ENCODE measurements around the gene LCTL.
"Not testable (repeated sequence)": the region's sequence is repeated elsewhere in the genome, so short reads cannot be mapped to it uniquely, and the experiment has no call there.

The LCTL gene

DNA sequence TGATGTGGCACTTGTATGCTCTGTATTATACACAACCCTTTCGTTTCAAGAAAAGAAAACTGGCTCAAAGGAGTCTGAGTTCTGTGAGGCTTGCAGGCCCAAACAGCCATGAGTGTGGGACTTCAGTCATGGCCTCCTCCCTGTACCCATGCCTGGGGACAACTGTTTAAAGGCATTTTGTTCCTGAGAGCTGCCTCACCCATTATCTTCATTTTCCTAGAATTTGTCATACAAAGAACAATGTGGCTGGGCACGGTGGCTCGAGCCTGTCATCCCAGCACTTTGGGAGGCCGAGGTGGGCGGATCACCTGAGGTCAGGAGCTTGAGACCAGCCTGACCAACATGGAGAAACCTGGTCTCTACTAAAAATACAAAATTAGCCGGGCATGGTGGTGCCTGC, 23.6 kb upstream of the LCTL start:
- not testable (repeated sequence) for H3K4me3 ChIP-seq (ENCODE audit: low read depth in 1 of 2, low read length in 2 of 2)

GRCh38 chr15:66588971-66589370, 23.2 kb upstream of the LCTL start:
- Histone ChIP-seq H3K4me3 (ENCODE audit: low read depth in 1 of 2, low read length in 2 of 2) (no peak overlapping the region), H3K27ac (ENCODE audit: low read length) (no peak overlapping the region)

More for the DNA sequence above, 23.6 kb upstream of the LCTL start:
- H3K27ac ChIP-seq (ENCODE audit: low read length); H3K9me3 ChIP-seq (ENCODE audit: control insufficient read depth in 1 of 2, low read length in 2 of 2); H3K36me3 ChIP-seq (ENCODE audit: control insufficient read depth in 1 of 2, insufficient read depth in 2 of 2, low read length in 2 of 2); H3K4me1 ChIP-seq (ENCODE audit: control insufficient read depth in 1 of 2, insufficient read depth in 2 of 2, low read length in 2 of 2); H3K27me3 ChIP-seq (ENCODE audit: low read depth, low read length): not testable (repeated sequence)

DNA sequence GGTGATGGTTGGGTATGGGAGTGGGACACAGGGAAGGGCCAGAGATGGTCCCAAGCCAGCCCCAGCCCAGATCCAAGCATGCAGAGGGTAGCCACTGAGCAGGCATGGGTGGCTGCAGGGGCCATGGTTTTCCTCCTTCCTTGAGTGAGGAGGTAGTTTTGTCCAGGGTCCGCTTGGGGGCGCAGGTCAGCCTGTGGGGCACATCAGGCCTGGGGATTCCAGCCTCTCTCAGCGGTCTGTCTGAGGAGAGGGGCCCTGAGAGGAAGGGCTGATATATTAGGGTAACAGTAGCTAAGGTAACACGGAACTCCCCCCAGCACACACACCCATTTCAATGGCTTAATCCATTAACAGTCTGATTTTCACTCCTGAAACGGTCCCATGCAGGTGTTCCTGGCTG, 22.7 kb upstream of the LCTL start:
- Histone ChIP-seq H3K36me3 (ENCODE audit: control insufficient read depth in 1 of 2, insufficient read depth in 2 of 2, low read length in 2 of 2) (no peaks in the 10 kb centered on the region), H3K9me3 (ENCODE audit: control insufficient read depth in 1 of 2, low read length in 2 of 2) (no peaks in the 10 kb centered on the region), H3K4me3 (ENCODE audit: low read depth in 1 of 2, low read length in 2 of 2) (no peak overlapping the region), H3K27me3 (ENCODE audit: low read depth, low read length) (no peaks in the 10 kb centered on the region), H3K27ac (ENCODE audit: low read length) (no peak overlapping the region), H3K4me1 (ENCODE audit: control insufficient read depth in 1 of 2, insufficient read depth in 2 of 2, low read length in 2 of 2) (no peaks in the 10 kb centered on the region)

More at GRCh38 chr15:66588971-66589370, 23.2 kb upstream of the LCTL start:
- Histone ChIP-seq H3K9me3 (ENCODE audit: control insufficient read depth in 1 of 2, low read length in 2 of 2) (no peaks in the 10 kb centered on the region), H3K36me3 (ENCODE audit: control insufficient read depth in 1 of 2, insufficient read depth in 2 of 2, low read length in 2 of 2) (no peaks in the 10 kb centered on the region), H3K27me3 (ENCODE audit: low read depth, low read length) (no peaks in the 10 kb centered on the region), H3K4me1 (ENCODE audit: control insufficient read depth in 1 of 2, insufficient read depth in 2 of 2, low read length in 2 of 2) (no peaks in the 10 kb centered on the region)

DNA sequence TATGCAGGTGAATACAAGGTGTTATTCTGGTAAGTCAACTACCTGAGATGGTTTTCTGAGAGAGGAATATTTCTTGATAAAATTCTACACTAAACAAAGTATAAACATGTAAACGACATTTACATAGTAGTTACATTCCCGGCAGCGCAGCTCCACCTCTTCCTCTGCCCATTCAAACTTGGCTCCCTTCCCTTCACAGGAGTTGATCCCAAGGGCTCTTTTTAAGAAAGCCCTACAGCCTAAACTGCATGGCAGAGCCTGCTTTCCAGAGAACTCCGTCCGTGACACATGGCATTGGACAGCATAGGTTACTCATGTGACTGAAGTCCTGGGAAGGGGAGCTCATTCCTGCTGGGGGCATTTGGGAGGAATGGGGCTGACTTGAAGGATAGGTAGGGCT, 22.0 kb upstream of the LCTL start:
- Histone ChIP-seq H3K4me3 (ENCODE audit: low read depth in 1 of 2, low read length in 2 of 2) (no peak overlapping the region), H3K27me3 (ENCODE audit: low read depth, low read length) (no peaks in the 10 kb centered on the region), H3K36me3 (ENCODE audit: control insufficient read depth in 1 of 2, insufficient read depth in 2 of 2, low read length in 2 of 2) (no peaks in the 10 kb centered on the region), H3K27ac (ENCODE audit: low read length) (no peak overlapping the region), H3K4me1 (ENCODE audit: control insufficient read depth in 1 of 2, insufficient read depth in 2 of 2, low read length in 2 of 2) (no peaks in the 10 kb centered on the region), H3K9me3 (ENCODE audit: control insufficient read depth in 1 of 2, low read length in 2 of 2) (no peaks in the 10 kb centered on the region)

DNA sequence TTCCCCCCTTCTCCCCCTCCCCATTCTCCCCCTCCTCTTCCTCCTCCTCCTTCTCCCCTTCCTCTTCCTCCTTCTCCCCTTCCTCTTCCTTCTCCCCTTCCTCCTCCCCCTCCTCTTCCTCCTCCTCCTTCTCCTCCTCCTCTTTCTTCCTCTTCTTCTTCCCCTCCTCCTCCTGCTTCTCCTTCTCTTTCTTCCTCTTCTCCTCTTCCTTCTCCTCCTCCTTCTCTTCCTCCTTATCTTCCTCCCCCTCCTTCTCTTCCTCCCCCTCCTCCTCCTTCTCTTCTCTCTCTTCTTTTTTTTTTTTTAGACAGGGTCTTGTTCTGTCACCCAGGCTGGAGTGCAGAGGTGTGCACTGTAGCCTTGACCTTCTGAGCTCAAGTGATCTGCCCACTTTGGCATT, 21.2 kb upstream of the LCTL start:
- no peak overlapping the region for H3K27ac ChIP-seq (ENCODE audit: low read length)
- no peaks in the 10 kb centered on the region for H3K4me1 ChIP-seq (ENCODE audit: control insufficient read depth in 1 of 2, insufficient read depth in 2 of 2, low read length in 2 of 2)
- no peak overlapping the region for H3K4me3 ChIP-seq (ENCODE audit: low read depth in 1 of 2, low read length in 2 of 2)
- H3K9me3 ChIP-seq (ENCODE audit: control insufficient read depth in 1 of 2, low read length in 2 of 2), result no peaks in the 10 kb centered on the region
- no peaks in the 10 kb centered on the region for H3K36me3 ChIP-seq (ENCODE audit: control insufficient read depth in 1 of 2, insufficient read depth in 2 of 2, low read length in 2 of 2)
- no peaks in the 10 kb centered on the region for H3K27me3 ChIP-seq (ENCODE audit: low read depth, low read length)

DNA sequence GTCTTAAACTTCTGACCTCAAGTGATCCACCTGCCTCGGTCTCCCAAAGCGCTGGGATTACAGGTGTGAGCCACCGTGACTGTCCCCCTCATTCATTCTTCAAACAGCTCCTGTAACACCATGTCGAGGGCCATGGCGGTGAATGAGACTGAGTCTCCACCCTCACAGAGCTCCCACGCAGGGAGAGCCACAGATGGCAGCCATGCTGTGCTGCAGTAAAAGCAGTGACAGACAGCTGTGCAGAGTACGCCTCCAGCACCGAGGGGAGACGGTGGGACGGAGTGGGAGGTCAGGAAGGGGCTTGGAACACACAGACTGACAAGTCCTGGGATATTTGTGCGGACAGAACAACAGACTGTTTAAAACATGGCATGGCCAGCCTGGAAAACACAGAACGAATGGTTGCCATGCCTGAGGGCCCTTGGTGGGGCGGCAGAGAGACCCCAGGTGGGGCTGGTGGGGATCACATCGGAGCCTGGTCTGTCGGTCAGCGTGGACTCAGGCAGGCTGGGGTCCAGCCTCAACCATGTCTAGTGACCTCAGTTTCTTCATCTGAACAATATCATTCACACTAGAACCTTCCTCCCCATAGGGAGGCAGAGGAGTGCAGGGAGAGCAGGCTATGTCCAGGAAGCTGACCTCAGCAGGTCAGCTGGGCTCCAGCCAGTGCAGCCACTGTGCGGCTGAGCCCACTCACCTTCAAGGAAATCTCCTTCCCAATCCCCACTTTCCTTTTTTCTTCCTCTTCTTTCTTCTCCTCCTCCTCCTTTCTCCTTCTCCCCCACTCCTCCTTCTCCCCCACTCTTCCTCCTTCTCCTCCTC, 20.6 kb upstream of the LCTL start:
- Histone ChIP-seq H3K4me1 (ENCODE audit: control insufficient read depth in 1 of 2, insufficient read depth in 2 of 2, low read length in 2 of 2) (no peaks in the 10 kb centered on the region), H3K27me3 (ENCODE audit: low read depth, low read length) (no peaks in the 10 kb centered on the region), H3K4me3 (ENCODE audit: low read depth in 1 of 2, low read length in 2 of 2) (no peak overlapping the region)

GRCh38 chr15:66581972-66582537, 16.3 kb upstream of the LCTL start:
- Histone ChIP-seq H3K27me3 (ENCODE audit: low read depth, low read length) (no peaks in the 10 kb centered on the region), H3K27ac (ENCODE audit: low read length) (no peak overlapping the region), H3K9me3 (ENCODE audit: control insufficient read depth in 1 of 2, low read length in 2 of 2) (no peaks in the 10 kb centered on the region), H3K4me1 (ENCODE audit: control insufficient read depth in 1 of 2, insufficient read depth in 2 of 2, low read length in 2 of 2) (no peaks in the 10 kb centered on the region), H3K4me3 (ENCODE audit: low read depth in 1 of 2, low read length in 2 of 2) (no peak overlapping the region), H3K36me3 (ENCODE audit: control insufficient read depth in 1 of 2, insufficient read depth in 2 of 2, low read length in 2 of 2) (no peaks in the 10 kb centered on the region)

More for the DNA sequence above, 20.6 kb upstream of the LCTL start:
- no peaks in the 10 kb centered on the region for H3K9me3 ChIP-seq (ENCODE audit: control insufficient read depth in 1 of 2, low read length in 2 of 2)
- no peaks in the 10 kb centered on the region for H3K36me3 ChIP-seq (ENCODE audit: control insufficient read depth in 1 of 2, insufficient read depth in 2 of 2, low read length in 2 of 2)
- no peak overlapping the region for H3K27ac ChIP-seq (ENCODE audit: low read length)

GRCh38 chr15:66580643-66581042, 14.8 kb upstream of the LCTL start:
- no peaks in the 10 kb centered on the region for H3K9me3 ChIP-seq (ENCODE audit: control insufficient read depth in 1 of 2, low read length in 2 of 2)
- H3K27ac ChIP-seq (ENCODE audit: low read length), result no peak overlapping the region
- H3K4me1 ChIP-seq (ENCODE audit: control insufficient read depth in 1 of 2, insufficient read depth in 2 of 2, low read length in 2 of 2), result no peaks in the 10 kb centered on the region
- H3K27me3 ChIP-seq (ENCODE audit: low read depth, low read length), result no peaks in the 10 kb centered on the region
- no peaks in the 10 kb centered on the region for H3K36me3 ChIP-seq (ENCODE audit: control insufficient read depth in 1 of 2, insufficient read depth in 2 of 2, low read length in 2 of 2)
- no peak overlapping the region for H3K4me3 ChIP-seq (ENCODE audit: low read depth in 1 of 2, low read length in 2 of 2)

DNA sequence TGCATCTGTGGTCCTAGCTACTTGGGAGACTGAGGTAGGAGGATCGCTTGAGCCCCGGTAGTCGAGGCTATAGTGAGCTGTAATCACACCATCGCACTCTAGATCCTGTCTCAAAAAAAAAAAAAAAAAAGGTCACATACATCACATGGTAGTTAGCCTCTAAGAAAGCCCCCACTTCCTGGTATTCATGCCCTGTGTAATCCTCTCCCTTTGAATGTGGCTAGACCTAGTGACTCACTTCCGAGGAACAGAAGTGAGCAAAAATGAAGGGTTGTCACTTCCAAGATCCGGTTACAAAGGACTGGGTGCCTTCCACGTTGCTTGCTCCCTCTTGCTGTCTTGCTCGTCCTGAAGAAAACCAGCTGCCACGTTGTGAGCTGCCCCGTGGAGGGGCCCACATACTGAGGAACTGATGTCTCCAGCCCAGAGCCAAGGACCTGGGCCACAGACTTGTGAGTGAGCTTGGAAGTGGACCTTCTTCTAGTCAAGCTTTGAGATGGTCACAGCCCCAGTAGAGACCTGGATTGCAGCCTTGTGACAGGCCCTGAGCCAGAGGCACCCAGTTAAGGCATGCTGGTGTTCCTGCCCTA, 12.6 kb upstream of the LCTL start:
- Histone ChIP-seq H3K4me3 (ENCODE audit: low read depth in 1 of 2, low read length in 2 of 2) (no peak overlapping the region), H3K27ac (ENCODE audit: low read length) (no peak overlapping the region), H3K27me3 (ENCODE audit: low read depth, low read length) (no peaks in the 10 kb centered on the region), H3K36me3 (ENCODE audit: control insufficient read depth in 1 of 2, insufficient read depth in 2 of 2, low read length in 2 of 2) (no peaks in the 10 kb centered on the region), H3K4me1 (ENCODE audit: control insufficient read depth in 1 of 2, insufficient read depth in 2 of 2, low read length in 2 of 2) (no peaks in the 10 kb centered on the region), H3K9me3 (ENCODE audit: control insufficient read depth in 1 of 2, low read length in 2 of 2) (no peaks in the 10 kb centered on the region)

- H3K27me3 ChIP-seq (ENCODE audit: low read depth, low read length), result no peaks in the 10 kb centered on the region
- no peaks in the 10 kb centered on the region for H3K36me3 ChIP-seq (ENCODE audit: control insufficient read depth in 1 of 2, insufficient read depth in 2 of 2, low read length in 2 of 2)
- H3K4me3 ChIP-seq (ENCODE audit: low read depth in 1 of 2, low read length in 2 of 2), result no peak overlapping the region
- H3K9me3 ChIP-seq (ENCODE audit: control insufficient read depth in 1 of 2, low read length in 2 of 2), result no peaks in the 10 kb centered on the region
- no peaks in the 10 kb centered on the region for H3K4me1 ChIP-seq (ENCODE audit: control insufficient read depth in 1 of 2, insufficient read depth in 2 of 2, low read length in 2 of 2)
- H3K27ac ChIP-seq (ENCODE audit: low read length), result no peak overlapping the region
These were observed 8.8 kb upstream of the LCTL start for GRCh38 chr15:66574596-66574950.

GRCh38 chr15:66573719-66574595, 8.2 kb upstream of the LCTL start:
- Histone ChIP-seq H3K27me3 (ENCODE audit: low read depth, low read length) (no peaks in the 10 kb centered on the region), H3K4me3 (ENCODE audit: low read depth in 1 of 2, low read length in 2 of 2) (no peak overlapping the region), H3K4me1 (ENCODE audit: control insufficient read depth in 1 of 2, insufficient read depth in 2 of 2, low read length in 2 of 2) (no peaks in the 10 kb centered on the region), H3K36me3 (ENCODE audit: control insufficient read depth in 1 of 2, insufficient read depth in 2 of 2, low read length in 2 of 2) (no peaks in the 10 kb centered on the region), H3K9me3 (ENCODE audit: control insufficient read depth in 1 of 2, low read length in 2 of 2) (no peaks in the 10 kb centered on the region), H3K27ac (ENCODE audit: low read length) (no peak overlapping the region)
